GM18499 (cell line): ENCODE measurements around the gene FMO2.

Source experiments
- ATAC-seq: cut with Tn5 transposase; IDR thresholded peaks from one replicate; pipeline ENCODE4 v1.9.1; 2021; ENCODE audit warnings: moderate number of reproducible peaks; ENCODE audit not compliant: insufficient read depth, unreplicated experiment

The FMO2 gene

GRCh38 chr1:171254859-171255258, 69.8 kb downstream of the FMO2 start:
- no peak for ATAC-seq

GRCh38 chr1:171256940-171257606, 72.0 kb downstream of the FMO2 start:
- ATAC-seq: no peak

- no peak for ATAC-seq
These were observed 72.5 kb downstream of the FMO2 start for GRCh38 chr1:171257607-171258076.

GRCh38 chr1:171258429-171258828, 73.3 kb downstream of the FMO2 start:
- ATAC-seq: no peak

GRCh38 chr1:171258943-171259342, 73.8 kb downstream of the FMO2 start:
- ATAC-seq: no peak
